ENCODE results near the gene KDM4C. TPM values are rescaled to one million over a fixed set of nuclear protein-coding genes. Genes with fewer than 3 reads are reported as not detected.

KDM4C gene
- total and polyA plus RNA-seq, 2 donors: 20.3 to 36.2 TPM

- no peaks in the 10 kb centered on the region for H3K9me3 ChIP-seq (ENCODE audit: control insufficient read depth in 2 of 2, insufficient read depth in 1 of 2, low read length in 1 of 2)
- no peak overlapping the region for H3K4me3 ChIP-seq (ENCODE audit: low read length in 2 of 2)
- H3K36me3 ChIP-seq (ENCODE audit: control insufficient read depth in 2 of 2, insufficient read depth in 2 of 2, low read length in 1 of 2): peaks cover 1 to 27% of the 10 kb centered on the region in 2 donors
- H3K27ac ChIP-seq (ENCODE audit: low read depth in 1 of 2, low read length in 1 of 2): no peak overlapping the region
- no peak for DNase-seq (ENCODE audit: low read depth in 6 of 9, low spot score in 9 of 9)
- no peaks in the 10 kb centered on the region for H3K27me3 ChIP-seq (ENCODE audit: control insufficient read depth in 2 of 2, insufficient read depth in 1 of 2, low read length in 1 of 2)
- WGBS: 95% methylated on average over 2 of the region's 2 CpGs
- H3K4me1 ChIP-seq (ENCODE audit: control insufficient read depth in 2 of 2, insufficient read depth in 2 of 2, low read length in 2 of 2): no peaks in the 10 kb centered on the region
Observed at GRCh38 chr9:6845880-6846279, 88.1 kb downstream of the KDM4C start.

- Histone ChIP-seq H3K27ac (ENCODE audit: low read depth in 1 of 2, low read length in 1 of 2) (no peak overlapping the region), H3K27me3 (ENCODE audit: control insufficient read depth in 2 of 2, insufficient read depth in 1 of 2, low read length in 1 of 2) (no peaks in the 10 kb centered on the region), H3K36me3 (ENCODE audit: control insufficient read depth in 2 of 2, insufficient read depth in 2 of 2, low read length in 1 of 2) (peaks cover 18 to 31% of the 10 kb centered on the region in 2 donors), H3K4me3 (ENCODE audit: low read length in 2 of 2) (no peak overlapping the region), H3K9me3 (ENCODE audit: control insufficient read depth in 2 of 2, insufficient read depth in 1 of 2, low read length in 1 of 2) (no peaks in the 10 kb centered on the region), H3K4me1 (ENCODE audit: control insufficient read depth in 2 of 2, insufficient read depth in 2 of 2, low read length in 2 of 2) (no peaks in the 10 kb centered on the region)
- WGBS: 97% methylated on average over 7 of the region's 7 CpGs
- DNase-seq (ENCODE audit: low read depth in 6 of 9, low spot score in 9 of 9): no peak
Observed at GRCh38 chr9:6852243-6852963, 94.6 kb downstream of the KDM4C start.

GRCh38 chr9:6855860-6856259 lies 98.1 kb downstream of the KDM4C start:
- Histone ChIP-seq H3K4me3 (ENCODE audit: low read length in 2 of 2) (no peak overlapping the region), H3K27ac (ENCODE audit: low read depth in 1 of 2, low read length in 1 of 2) (no peak overlapping the region), H3K27me3 (ENCODE audit: control insufficient read depth in 2 of 2, insufficient read depth in 1 of 2, low read length in 1 of 2) (no peaks in the 10 kb centered on the region), H3K36me3 (ENCODE audit: control insufficient read depth in 2 of 2, insufficient read depth in 2 of 2, low read length in 1 of 2) (peaks cover 11 to 17% of the 10 kb centered on the region in 2 donors), H3K4me1 (ENCODE audit: control insufficient read depth in 2 of 2, insufficient read depth in 2 of 2, low read length in 2 of 2) (no peaks in the 10 kb centered on the region), H3K9me3 (ENCODE audit: control insufficient read depth in 2 of 2, insufficient read depth in 1 of 2, low read length in 1 of 2) (no peaks in the 10 kb centered on the region)
- no peak for DNase-seq (ENCODE audit: low read depth in 6 of 9, low spot score in 9 of 9)
- WGBS: 97% methylated on average over 3 of the region's 3 CpGs

GRCh38 chr9:6864102-6864501 lies 106.3 kb downstream of the KDM4C start:
- H3K27ac ChIP-seq (ENCODE audit: low read depth in 1 of 2, low read length in 1 of 2): no peak overlapping the region
- 100% methylated on average over 1 of the region's 1 CpG for WGBS
- H3K9me3 ChIP-seq (ENCODE audit: control insufficient read depth in 2 of 2, insufficient read depth in 1 of 2, low read length in 1 of 2): peaks cover 0 to 2% of the 10 kb centered on the region in 2 donors
- H3K4me1 ChIP-seq (ENCODE audit: control insufficient read depth in 2 of 2, insufficient read depth in 2 of 2, low read length in 2 of 2): peaks cover 0 to 6% of the 10 kb centered on the region in 2 donors
- no peak overlapping the region for H3K4me3 ChIP-seq (ENCODE audit: low read length in 2 of 2)
- DNase-seq (ENCODE audit: low read depth in 6 of 9, low spot score in 9 of 9): no peak
- peaks cover 0 to 9% of the 10 kb centered on the region in 2 donors for H3K36me3 ChIP-seq (ENCODE audit: control insufficient read depth in 2 of 2, insufficient read depth in 2 of 2, low read length in 1 of 2)
- no peaks in the 10 kb centered on the region for H3K27me3 ChIP-seq (ENCODE audit: control insufficient read depth in 2 of 2, insufficient read depth in 1 of 2, low read length in 1 of 2)

GRCh38 chr9:6869081-6869948 lies 111.5 kb downstream of the KDM4C start:
- Histone ChIP-seq H3K4me3 (ENCODE audit: low read length in 2 of 2) (no peak overlapping the region), H3K27ac (ENCODE audit: low read depth in 1 of 2, low read length in 1 of 2) (peak overlapping the region in 1 of 2 donors; percentile 49), H3K36me3 (ENCODE audit: control insufficient read depth in 2 of 2, insufficient read depth in 2 of 2, low read length in 1 of 2) (peaks cover 0 to 7% of the 10 kb centered on the region in 2 donors), H3K27me3 (ENCODE audit: control insufficient read depth in 2 of 2, insufficient read depth in 1 of 2, low read length in 1 of 2) (no peaks in the 10 kb centered on the region), H3K9me3 (ENCODE audit: control insufficient read depth in 2 of 2, insufficient read depth in 1 of 2, low read length in 1 of 2) (peaks cover 0 to 2% of the 10 kb centered on the region in 2 donors), H3K4me1 (ENCODE audit: control insufficient read depth in 2 of 2, insufficient read depth in 2 of 2, low read length in 2 of 2) (peaks cover 3 to 11% of the 10 kb centered on the region in 2 donors)
- WGBS: 82% methylated on average over 5 of the region's 5 CpGs
- peak in 4 of 9 donors; percentile 14 to 47 (median 30) for DNase-seq (ENCODE audit: low read depth in 6 of 9, low spot score in 9 of 9)

GRCh38 chr9:6870149-6870548 lies 112.4 kb downstream of the KDM4C start:
- no peak overlapping the region for H3K4me3 ChIP-seq (ENCODE audit: low read length in 2 of 2)
- 100% methylated on average over 1 of the region's 1 CpG for WGBS
- peaks cover 0 to 7% of the 10 kb centered on the region in 2 donors for H3K36me3 ChIP-seq (ENCODE audit: control insufficient read depth in 2 of 2, insufficient read depth in 2 of 2, low read length in 1 of 2)
- H3K4me1 ChIP-seq (ENCODE audit: control insufficient read depth in 2 of 2, insufficient read depth in 2 of 2, low read length in 2 of 2): peaks cover 3 to 11% of the 10 kb centered on the region in 2 donors
- no peaks in the 10 kb centered on the region for H3K9me3 ChIP-seq (ENCODE audit: control insufficient read depth in 2 of 2, insufficient read depth in 1 of 2, low read length in 1 of 2)
- no peaks in the 10 kb centered on the region for H3K27me3 ChIP-seq (ENCODE audit: control insufficient read depth in 2 of 2, insufficient read depth in 1 of 2, low read length in 1 of 2)
- H3K27ac ChIP-seq (ENCODE audit: low read depth in 1 of 2, low read length in 1 of 2): no peak overlapping the region
- DNase-seq (ENCODE audit: low read depth in 6 of 9, low spot score in 9 of 9): no peak

- Histone ChIP-seq H3K27me3 (ENCODE audit: control insufficient read depth in 2 of 2, insufficient read depth in 1 of 2, low read length in 1 of 2) (no peaks in the 10 kb centered on the region), H3K4me3 (ENCODE audit: low read length in 2 of 2) (no peak overlapping the region), H3K27ac (ENCODE audit: low read depth in 1 of 2, low read length in 1 of 2) (no peak overlapping the region), H3K4me1 (ENCODE audit: control insufficient read depth in 2 of 2, insufficient read depth in 2 of 2, low read length in 2 of 2) (peaks cover 3 to 14% of the 10 kb centered on the region in 2 donors), H3K9me3 (ENCODE audit: control insufficient read depth in 2 of 2, insufficient read depth in 1 of 2, low read length in 1 of 2) (no peaks in the 10 kb centered on the region), H3K36me3 (ENCODE audit: control insufficient read depth in 2 of 2, insufficient read depth in 2 of 2, low read length in 1 of 2) (peaks cover 0 to 7% of the 10 kb centered on the region in 2 donors)
- no peak for DNase-seq (ENCODE audit: low read depth in 6 of 9, low spot score in 9 of 9)
- WGBS: 97% methylated on average over 7 of the region's 7 CpGs
Observed at GRCh38 chr9:6870650-6871477, 113.1 kb downstream of the KDM4C start.

GRCh38 chr9:6873857-6874256 lies 116.1 kb downstream of the KDM4C start:
- 85% methylated on average over 7 of the region's 7 CpGs for WGBS
- H3K9me3 ChIP-seq (ENCODE audit: control insufficient read depth in 2 of 2, insufficient read depth in 1 of 2, low read length in 1 of 2): no peaks in the 10 kb centered on the region
- peaks cover 3 to 20% of the 10 kb centered on the region in 2 donors for H3K4me1 ChIP-seq (ENCODE audit: control insufficient read depth in 2 of 2, insufficient read depth in 2 of 2, low read length in 2 of 2)
- no peak for DNase-seq (ENCODE audit: low read depth in 6 of 9, low spot score in 9 of 9)
- H3K27ac ChIP-seq (ENCODE audit: low read depth in 1 of 2, low read length in 1 of 2): no peak overlapping the region
- H3K36me3 ChIP-seq (ENCODE audit: control insufficient read depth in 2 of 2, insufficient read depth in 2 of 2, low read length in 1 of 2): peaks cover 0 to 7% of the 10 kb centered on the region in 2 donors
- no peaks in the 10 kb centered on the region for H3K27me3 ChIP-seq (ENCODE audit: control insufficient read depth in 2 of 2, insufficient read depth in 1 of 2, low read length in 1 of 2)
- H3K4me3 ChIP-seq (ENCODE audit: low read length in 2 of 2): no peak overlapping the region
